NT2/D1 (cell line): ENCODE results near the gene ATF3.

ENCODE experiments used
- SUZ12 ChIP-seq: IDR thresholded peaks from 2 replicates; pipeline ENCODE4 v1.6.1; 2011; ENCODE audit not compliant: insufficient read length, insufficient read depth; ENCODE audit errors: extremely low read depth
- YY1 ChIP-seq: IDR thresholded peaks from 2 replicates; pipeline ENCODE4 v1.6.1; 2011; ENCODE audit not compliant: insufficient read length, insufficient read depth

DNA sequence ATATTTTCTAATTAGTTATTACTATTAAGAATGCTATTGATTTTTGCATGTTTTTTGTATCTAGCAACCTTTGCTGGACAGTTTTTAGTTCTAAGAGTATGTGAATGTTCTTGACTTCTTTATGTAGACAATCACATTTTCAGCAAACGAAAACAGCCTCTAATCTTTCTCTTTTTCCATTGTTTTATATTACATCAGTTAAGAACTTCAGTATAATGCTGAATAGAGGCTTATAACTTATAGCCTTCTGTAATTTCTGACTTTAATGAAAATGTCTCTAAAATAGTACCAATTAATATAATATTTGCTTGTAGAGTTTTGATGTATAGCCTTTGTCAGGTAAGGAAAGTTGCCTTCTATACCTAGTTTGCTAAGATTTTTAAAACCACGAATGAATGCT lies 33.2 kb upstream of the ATF3 start:
- TF ChIP-seq YY1: no peak
- no peak for TF ChIP-seq SUZ12
